GDM1 (cell line): ENCODE results near the gene GREB1L.

Source experiments
- DNase-seq: peaks from one replicate; lab custom pipeline; 2025; lab: John Stamatoyannopoulos, UW

The GREB1L gene

GRCh38 chr18:21450913-21451312 lies 208.9 kb downstream of the GREB1L start:
- DNase-seq: no peak

GRCh38 chr18:21451851-21452250 lies 209.8 kb downstream of the GREB1L start:
- DNase-seq: no peak

- DNase-seq: no peak
Measured at GRCh38 chr18:21452276-21452780, 210.3 kb downstream of the GREB1L start.

GRCh38 chr18:21452796-21453510 lies 210.9 kb downstream of the GREB1L start:
- no peak for DNase-seq

GRCh38 chr18:21453511-21453901 lies 211.5 kb downstream of the GREB1L start:
- no peak for DNase-seq

- DNase-seq: no peak
Measured at GRCh38 chr18:21454725-21455124, 212.7 kb downstream of the GREB1L start.

GRCh38 chr18:21456428-21457178 lies 214.6 kb downstream of the GREB1L start:
- DNase-seq: no peak

GRCh38 chr18:21457179-21457535 lies 215.1 kb downstream of the GREB1L start:
- DNase-seq: no peak

- no peak for DNase-seq
Measured at GRCh38 chr18:21458310-21458709, 216.3 kb downstream of the GREB1L start.

- no peak for DNase-seq
Measured at GRCh38 chr18:21458788-21459187, 216.8 kb downstream of the GREB1L start.

- DNase-seq: no peak
Measured at GRCh38 chr18:21459706-21460286, 217.8 kb downstream of the GREB1L start.

GRCh38 chr18:21461460-21461859 lies 219.4 kb downstream of the GREB1L start:
- DNase-seq: no peak

- no peak for DNase-seq
Measured at GRCh38 chr18:21463718-21464117, 221.7 kb downstream of the GREB1L start.

GRCh38 chr18:21468514-21469164 lies 226.6 kb downstream of the GREB1L start:
- DNase-seq: no peak

- no peak for DNase-seq
Measured at GRCh38 chr18:21472741-21473140, 230.7 kb downstream of the GREB1L start.

GRCh38 chr18:21474621-21475020 lies 232.6 kb downstream of the GREB1L start:
- DNase-seq: no peak

- no peak for DNase-seq
Measured at GRCh38 chr18:21479721-21480120, 237.7 kb downstream of the GREB1L start.

- DNase-seq: no peak
Measured at GRCh38 chr18:21481739-21482138, 239.7 kb downstream of the GREB1L start.

GRCh38 chr18:21483051-21483450 lies 241.0 kb downstream of the GREB1L start:
- no peak for DNase-seq

GRCh38 chr18:21484851-21485636 lies 243.0 kb downstream of the GREB1L start:
- DNase-seq: no peak

- DNase-seq: no peak
Measured at GRCh38 chr18:21486905-21487437, 244.9 kb downstream of the GREB1L start.
